ENCODE results near the gene PPP1R14B.
"Not testable (repeated sequence)": the region's sequence is repeated elsewhere in the genome, so short reads cannot be mapped to it uniquely, and the experiment has no call there.

Gene PPP1R14B

DNA sequence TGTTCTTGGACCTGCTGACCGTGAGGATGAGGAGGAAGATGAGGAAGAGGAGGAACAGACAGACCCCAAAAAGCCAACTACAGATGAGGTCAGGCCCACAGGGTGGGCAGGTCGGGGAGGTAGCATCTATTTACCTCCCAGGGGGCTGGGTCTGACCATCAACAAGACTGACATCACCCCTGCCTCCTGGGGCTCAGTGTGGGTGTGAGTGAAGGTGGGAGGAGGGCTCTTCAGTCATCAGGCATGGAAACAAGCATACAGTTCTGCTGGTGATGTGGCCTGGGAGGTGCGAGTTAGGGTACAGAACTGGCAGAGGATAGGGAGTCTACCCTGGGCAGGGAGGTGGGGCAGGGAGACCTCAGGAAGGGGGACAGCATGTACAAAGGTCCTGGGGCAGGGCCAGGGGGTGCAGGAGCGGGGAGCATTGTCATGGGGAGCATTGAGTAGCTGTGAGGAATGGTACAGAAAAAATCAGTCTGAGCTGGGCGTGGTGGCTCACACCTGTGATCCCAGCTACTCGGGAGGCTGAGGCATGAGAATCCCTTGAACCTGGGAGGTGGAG is 13.5 kb upstream of the PPP1R14B start:
- DNase-seq (ENCODE audit: low read depth in 2 of 2): no peak

- DNase-seq (ENCODE audit: low read depth in 2 of 2): no peak
These were observed 12.9 kb upstream of the PPP1R14B start for GRCh38 chr11:64259533-64260067.

DNA sequence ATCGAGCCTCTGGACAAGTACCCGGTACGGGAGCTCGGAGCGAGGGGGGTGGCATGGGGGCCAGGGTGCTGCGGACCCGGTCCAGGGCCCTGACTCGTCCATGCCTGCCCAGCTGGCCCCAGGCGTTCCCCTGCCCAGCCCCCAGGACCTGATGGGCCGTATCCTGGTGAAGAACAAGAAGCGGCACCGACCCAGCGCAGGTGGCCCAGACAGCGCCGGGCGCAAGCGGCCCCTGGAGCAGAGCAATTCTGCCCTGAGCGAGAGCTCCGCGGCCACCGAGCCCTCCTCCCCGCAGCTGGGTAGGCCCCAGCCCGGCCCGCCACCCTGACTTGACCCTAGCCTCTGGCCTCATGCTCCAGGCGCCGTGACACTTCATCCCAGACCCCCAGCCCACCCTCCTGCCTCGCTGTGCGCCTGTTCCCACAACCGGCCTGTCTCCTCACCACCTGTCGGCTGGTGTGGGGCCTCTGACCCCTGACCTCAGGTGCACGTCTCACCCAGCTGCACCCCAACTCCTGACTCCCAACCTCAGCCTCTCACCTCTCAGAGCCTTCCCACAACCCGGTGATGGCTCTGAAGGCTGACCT is 12.3 kb upstream of the PPP1R14B start:
- DNase-seq (ENCODE audit: low read depth in 2 of 2): no peak

- DNase-seq (ENCODE audit: low read depth in 2 of 2): no peak
These were observed 11.6 kb upstream of the PPP1R14B start for GRCh38 chr11:64258356-64258755.

- DNase-seq (ENCODE audit: low read depth in 2 of 2): no peak
These were observed 9.6 kb upstream of the PPP1R14B start for GRCh38 chr11:64256300-64256699.

DNA sequence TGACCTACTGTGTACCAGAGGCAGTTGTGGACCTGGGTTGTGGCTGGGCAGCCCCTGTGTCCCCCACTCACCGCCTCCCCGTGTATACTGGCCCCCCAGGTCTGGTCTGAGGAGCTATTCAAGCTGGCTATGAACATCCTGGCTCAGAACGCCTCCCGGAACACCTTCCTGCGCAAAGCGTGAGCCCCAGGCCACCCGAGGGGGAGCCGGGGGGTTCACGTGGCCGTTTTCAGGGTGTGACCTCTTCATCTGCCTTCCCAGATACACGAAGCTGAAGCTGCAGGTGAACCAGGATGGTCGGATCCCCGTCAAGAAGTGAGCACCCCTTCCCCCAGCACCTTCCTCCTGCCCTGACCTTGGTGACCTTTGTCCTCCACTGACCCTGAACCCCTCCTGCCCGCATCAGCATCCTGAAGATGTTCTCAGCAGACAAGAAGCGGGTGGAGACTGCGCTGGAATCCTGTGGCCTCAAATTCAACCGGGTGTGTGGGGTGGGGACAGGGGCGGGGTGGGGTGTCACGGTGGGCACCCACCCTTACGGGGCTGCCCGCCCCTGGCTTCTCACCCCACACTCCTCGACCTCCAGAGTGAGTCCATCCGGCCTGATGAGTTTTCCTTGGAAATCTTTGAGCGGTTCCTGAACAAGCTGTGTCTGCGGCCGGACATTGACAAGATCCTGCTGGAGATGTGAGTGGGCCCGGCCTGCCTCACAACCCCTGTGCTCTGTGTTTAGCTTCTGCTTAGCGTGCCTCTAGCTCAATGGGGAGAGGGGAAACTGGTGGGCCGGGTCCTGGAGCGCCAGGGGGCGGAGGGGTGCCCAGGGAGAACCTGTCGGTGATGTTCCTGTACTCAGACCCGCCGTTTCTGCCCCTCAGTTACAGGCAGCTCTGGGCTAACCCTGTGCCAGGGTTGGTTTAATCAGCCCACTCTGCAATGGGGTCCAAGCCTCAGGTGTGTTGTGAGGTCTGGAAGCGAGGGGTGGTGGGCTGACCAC is 8.7 kb upstream of the PPP1R14B start:
- no peak for DNase-seq (ENCODE audit: low read depth in 2 of 2)

DNA sequence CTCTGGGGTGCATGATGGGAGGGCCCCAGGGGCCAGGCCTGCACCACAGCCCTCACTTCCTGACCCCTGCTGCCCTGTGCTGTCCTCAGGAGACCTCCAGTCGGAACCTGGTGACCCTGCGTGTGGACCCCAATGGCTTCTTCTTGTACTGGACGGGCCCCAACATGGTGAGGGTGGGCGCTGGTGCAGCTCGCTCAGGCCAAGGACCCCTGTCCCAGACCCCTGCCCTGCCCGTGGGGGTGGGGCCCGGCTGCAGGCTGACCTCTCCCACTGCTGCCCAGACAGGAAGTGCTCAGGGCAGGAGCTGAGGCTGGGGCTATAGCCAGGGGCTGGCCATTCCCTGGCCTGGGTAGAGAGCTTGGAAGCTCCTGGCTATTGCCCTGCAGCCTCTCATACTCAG is 7.6 kb upstream of the PPP1R14B start:
- DNase-seq (ENCODE audit: low read depth in 2 of 2): no peak

- no peak for DNase-seq (ENCODE audit: low read depth in 2 of 2)
These were observed 6.7 kb upstream of the PPP1R14B start for GRCh38 chr11:64253481-64253880.

GRCh38 chr11:64253043-64253442 is 6.3 kb upstream of the PPP1R14B start:
- no peak for DNase-seq (ENCODE audit: low read depth in 2 of 2)

DNA sequence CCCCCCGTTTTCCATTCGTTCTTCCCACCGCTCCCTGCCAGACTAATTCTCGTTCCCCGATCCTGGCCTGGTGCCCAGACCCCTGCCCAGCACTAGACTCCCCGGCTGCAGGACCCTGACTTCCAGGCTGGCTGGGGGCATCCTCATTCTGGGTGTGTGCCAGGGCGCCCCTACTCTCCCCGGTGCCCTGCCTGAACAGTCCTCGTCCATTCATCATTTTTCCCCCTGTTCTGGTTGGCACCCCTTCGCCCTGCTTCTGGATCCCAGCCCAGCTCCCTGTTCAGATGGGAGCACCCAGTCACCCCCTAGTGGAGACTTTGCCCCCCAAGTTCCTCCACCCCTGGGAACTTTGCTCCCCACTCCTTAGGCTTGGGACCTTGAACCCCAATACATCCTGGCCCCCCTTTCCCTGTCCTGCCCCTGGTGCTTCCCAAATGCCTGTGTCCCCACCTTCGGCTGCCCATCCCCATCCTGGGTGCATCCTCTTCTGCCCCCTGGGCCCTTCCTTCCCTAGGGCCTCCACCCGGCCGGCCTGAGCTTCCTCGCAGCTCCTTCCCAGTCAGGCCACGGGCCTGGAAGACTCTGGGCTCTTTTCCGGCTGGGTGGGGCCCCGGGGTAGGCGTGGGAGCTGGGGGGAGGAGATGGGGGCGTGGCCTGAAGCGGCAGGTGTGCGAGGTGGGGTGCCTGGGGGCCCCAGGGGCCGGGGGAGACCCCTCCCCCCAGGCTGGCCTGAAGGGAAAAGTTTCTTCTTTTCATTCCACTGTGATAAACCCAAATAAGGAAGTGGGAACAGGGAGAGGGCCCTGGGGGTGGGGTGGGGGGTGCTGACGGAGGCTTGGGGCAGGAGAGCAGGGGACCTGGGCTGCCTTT is 5.5 kb upstream of the PPP1R14B start:
- DNase-seq (ENCODE audit: low read depth in 2 of 2): no peak

- no peak for DNase-seq (ENCODE audit: low read depth in 2 of 2)
These were observed 4.9 kb upstream of the PPP1R14B start for GRCh38 chr11:64251753-64252002.

DNA sequence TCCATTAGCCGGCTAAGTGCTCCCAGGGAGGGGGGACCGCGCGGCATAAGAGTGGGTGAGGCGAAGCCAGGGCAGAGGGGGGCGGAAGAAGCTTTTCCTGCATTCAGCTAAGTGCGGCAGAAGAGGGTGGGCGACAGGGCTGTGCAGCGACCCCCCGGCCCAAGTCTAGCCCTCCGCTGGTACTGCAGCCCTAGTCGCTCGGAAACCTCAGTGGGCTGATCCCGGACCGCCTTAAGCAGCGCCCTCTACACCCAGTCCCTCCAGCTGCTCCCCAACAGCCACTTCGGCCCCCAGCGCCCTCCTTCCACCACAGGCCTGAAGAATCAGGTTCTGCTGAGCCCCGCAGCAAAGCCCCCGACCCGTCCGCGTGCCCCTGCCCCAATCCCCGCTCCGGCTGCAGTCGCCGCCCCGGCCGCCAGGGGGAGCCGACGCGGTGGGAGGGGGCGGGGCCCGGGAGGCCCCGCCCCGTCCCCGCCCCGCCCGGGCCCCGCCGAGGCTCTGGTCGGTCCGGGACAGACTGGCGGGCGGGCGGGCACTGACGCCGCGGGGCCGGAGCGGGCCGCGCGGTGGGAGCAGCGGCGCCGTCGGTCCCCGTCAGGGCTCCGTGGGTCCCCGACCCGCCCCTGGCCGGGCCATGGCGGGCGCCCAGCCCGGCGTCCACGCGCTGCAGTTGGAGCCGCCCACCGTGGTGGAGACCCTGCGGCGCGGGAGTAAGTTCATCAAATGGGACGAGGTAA is 4.4 kb upstream of the PPP1R14B start, which contains the start of gene PLCB3:
PLCB3 (plus strand) TSS at position 515 of the 737 bp plus-strand sequence; CDS start at position 635, 120 bp downstream.
- DNase-seq (ENCODE audit: low read depth in 2 of 2): peak in 1 of 2 donors; percentile 44

- no peak for DNase-seq (ENCODE audit: low read depth in 2 of 2)
These were observed 3.8 kb upstream of the PPP1R14B start for GRCh38 chr11:64250415-64251015.

- DNase-seq (ENCODE audit: low read depth in 2 of 2): no peak
These were observed 3.0 kb upstream of the PPP1R14B start for GRCh38 chr11:64249563-64250414.

GRCh38 chr11:64249038-64249437 is 2.3 kb upstream of the PPP1R14B start:
- DNase-seq (ENCODE audit: low read depth in 2 of 2): no peak

DNA sequence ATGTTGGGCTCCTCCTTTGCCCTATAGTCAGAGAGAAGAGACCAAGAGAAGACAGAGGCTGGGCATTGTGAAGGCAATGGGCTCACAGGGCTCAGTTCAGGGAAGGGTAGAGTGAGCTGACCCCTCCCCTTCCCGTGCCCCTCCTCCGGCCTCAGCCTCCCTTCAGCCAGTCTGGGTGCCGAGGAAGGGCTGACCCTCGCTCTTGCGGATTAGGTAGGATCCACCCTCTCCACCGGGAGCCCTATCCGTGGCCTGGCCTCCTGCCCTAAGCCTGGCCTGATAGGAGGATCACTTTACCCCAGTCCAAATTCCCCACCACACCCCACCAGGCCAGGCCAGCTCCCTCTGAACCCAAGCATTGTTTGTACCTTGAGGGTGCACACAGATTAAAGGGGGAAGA is 1.8 kb upstream of the PPP1R14B start:
- DNase-seq (ENCODE audit: low read depth in 2 of 2): no peak

DNA sequence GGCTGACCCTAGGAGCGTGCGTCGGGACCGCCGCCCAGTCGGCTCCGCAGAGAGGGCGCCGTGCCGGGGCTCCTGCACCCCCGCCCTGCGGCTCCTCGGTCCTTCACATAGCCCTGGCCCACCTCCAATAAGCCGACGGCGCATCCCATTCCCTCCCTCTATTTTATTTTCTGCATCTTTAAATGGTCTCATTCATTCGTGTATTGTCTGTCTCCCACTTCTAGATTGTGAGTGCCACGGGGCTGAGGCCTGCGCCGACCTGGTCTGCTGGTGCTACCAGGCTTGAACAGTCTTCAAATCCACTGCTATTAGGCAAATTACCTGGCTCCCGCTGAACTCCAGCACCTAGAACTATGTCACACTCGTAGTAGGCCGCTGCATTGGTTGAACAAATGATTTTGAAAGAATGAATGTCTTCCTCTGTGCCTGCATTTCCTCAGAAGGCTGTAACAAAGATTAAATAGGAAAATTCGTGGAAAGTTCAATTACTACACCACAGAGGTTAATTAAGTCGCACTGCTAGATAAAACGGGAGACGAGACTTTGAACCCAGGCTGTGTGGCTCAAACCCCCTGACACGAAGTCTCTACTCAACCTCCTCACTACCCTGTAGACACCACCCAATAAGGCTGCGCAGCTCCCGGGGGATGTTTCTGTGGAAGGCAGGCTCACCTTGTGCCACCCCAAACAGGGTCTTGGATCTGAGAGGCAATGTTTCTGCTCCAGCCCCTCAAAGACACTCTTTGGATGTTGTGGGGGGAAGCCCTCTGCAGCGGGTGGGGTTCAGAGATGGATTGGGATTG is 1.2 kb upstream of the PPP1R14B start:
- no peak for DNase-seq (ENCODE audit: low read depth in 2 of 2)

- not testable (repeated sequence) for DNase-seq (ENCODE audit: low read depth in 2 of 2)
These were observed 197 bp downstream of the PPP1R14B start for GRCh38 chr11:64246621-64246870.

Measured in stimulated activated CD8-positive, alpha-beta memory T cell treated with anti-CD3 and anti-CD28 coated beads, Interleukin-2, amount 100 ng/mL, for 1 hour (primary cell).